Measurements from ENCODE around the gene ENTPD8.
A peak's percentile ranks its signal among the peaks of the same experiment; 100 is the strongest.

ENTPD8 gene

GRCh38 chr9:137447722-137448601 lies 6.8 kb upstream of the ENTPD8 start:
- DNase-seq (ENCODE audit: low spot score), result no peak

GRCh38 chr9:137446851-137447471 lies 5.8 kb upstream of the ENTPD8 start:
- no peak for DNase-seq (ENCODE audit: low spot score)

GRCh38 chr9:137445930-137446431 lies 4.8 kb upstream of the ENTPD8 start:
- DNase-seq (ENCODE audit: low spot score), result no peak

- DNase-seq (ENCODE audit: low spot score), result peak; percentile 81
Observed at GRCh38 chr9:137445275-137445807, 4.2 kb upstream of the ENTPD8 start.

GRCh38 chr9:137444106-137444790 lies 3.1 kb upstream of the ENTPD8 start:
- no peak for DNase-seq (ENCODE audit: low spot score)

- no peak for DNase-seq (ENCODE audit: low spot score)
Observed at GRCh38 chr9:137441935-137442321, 771 bp upstream of the ENTPD8 start.

GRCh38 chr9:137439158-137439714 lies 1.9 kb downstream of the ENTPD8 start:
- DNase-seq (ENCODE audit: low spot score), result no peak

GRCh38 chr9:137438591-137439157 lies 2.5 kb downstream of the ENTPD8 start:
- DNase-seq (ENCODE audit: low spot score), result no peak

GRCh38 chr9:137437691-137438590 lies 3.2 kb downstream of the ENTPD8 start:
- no peak for DNase-seq (ENCODE audit: low spot score)

- no peak for DNase-seq (ENCODE audit: low spot score)
Observed at GRCh38 chr9:137436761-137437600, 4.2 kb downstream of the ENTPD8 start.

GRCh38 chr9:137435980-137436760 lies 5.0 kb downstream of the ENTPD8 start:
- no peak for DNase-seq (ENCODE audit: low spot score)

- DNase-seq (ENCODE audit: low spot score), result no peak
Observed at GRCh38 chr9:137435381-137435891, 5.7 kb downstream of the ENTPD8 start.

- DNase-seq (ENCODE audit: low spot score), result no peak
Observed at GRCh38 chr9:137434498-137435380, 6.4 kb downstream of the ENTPD8 start.

- DNase-seq (ENCODE audit: low spot score), result no peak
Observed at GRCh38 chr9:137433916-137434431, 7.2 kb downstream of the ENTPD8 start.

GRCh38 chr9:137433349-137433915 lies 7.7 kb downstream of the ENTPD8 start:
- DNase-seq (ENCODE audit: low spot score), result no peak

GRCh38 chr9:137432687-137433348 lies 8.3 kb downstream of the ENTPD8 start:
- DNase-seq (ENCODE audit: low spot score), result no peak

Measured in CD4-positive, alpha-beta T cell treated with Interleukin-6 at 100 ng/mL for 8 hours (primary cell).